Femur (tissue), 1 donor: ENCODE measurements around the gene ADAMTS2.
"Not testable (repeated sequence)": the region's sequence is repeated elsewhere in the genome, so short reads cannot be mapped to it uniquely, and the experiment has no call there.

Experiments used
- DNase-seq: peaks from one replicate; pipeline ENCODE4 v3.0.0-alpha.2; 2017

The ADAMTS2 gene

DNA sequence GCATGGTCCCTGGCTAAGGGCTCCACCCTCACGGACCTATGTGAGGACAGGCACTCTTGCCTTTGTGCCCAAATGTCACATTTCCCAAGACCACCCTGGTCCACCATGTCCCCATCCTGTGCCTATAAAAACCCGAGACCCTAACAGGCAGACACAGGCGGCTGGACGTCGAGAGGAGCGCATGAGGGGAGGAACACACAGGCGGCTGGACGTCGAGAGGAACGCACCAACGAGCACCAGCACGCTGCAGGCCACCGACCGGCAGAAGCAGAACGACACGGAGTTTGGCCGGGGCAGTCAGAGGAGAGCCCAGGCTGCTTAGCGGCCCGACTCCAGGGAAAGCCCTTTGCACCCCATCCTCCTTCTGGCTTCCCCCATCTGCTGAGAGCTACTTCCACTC is 119.9 kb downstream of the ADAMTS2 start:
- no peak for DNase-seq

GRCh38 chr5:179224741-179225140 is 120.5 kb downstream of the ADAMTS2 start:
- DNase-seq, result peak; percentile 5

DNA sequence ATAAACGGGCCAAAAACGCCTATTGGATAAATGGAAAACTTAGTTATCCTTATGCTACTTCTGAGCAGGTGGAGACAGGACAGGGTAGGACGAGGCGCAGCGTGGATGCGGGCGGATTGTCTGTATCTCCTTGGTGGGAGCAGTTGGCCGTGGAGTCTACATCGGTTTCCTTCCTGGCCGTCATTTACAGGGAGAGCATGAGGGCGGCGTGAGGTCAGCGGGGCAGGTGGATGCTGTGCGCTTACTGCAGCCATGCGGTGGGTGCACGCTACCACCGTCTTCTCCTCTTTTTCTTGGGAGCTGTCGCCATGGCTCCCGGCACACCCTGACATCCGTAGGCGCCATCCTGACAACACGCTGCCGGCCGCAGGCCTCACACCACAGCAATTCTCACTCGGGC is 121.3 kb downstream of the ADAMTS2 start:
- no peak for DNase-seq

- no peak for DNase-seq
Measured at GRCh38 chr5:179223528-179223927, 121.7 kb downstream of the ADAMTS2 start.

GRCh38 chr5:179222246-179223017 is 122.8 kb downstream of the ADAMTS2 start:
- DNase-seq, result no peak

GRCh38 chr5:179221877-179222220 is 123.4 kb downstream of the ADAMTS2 start:
- no peak for DNase-seq

DNA sequence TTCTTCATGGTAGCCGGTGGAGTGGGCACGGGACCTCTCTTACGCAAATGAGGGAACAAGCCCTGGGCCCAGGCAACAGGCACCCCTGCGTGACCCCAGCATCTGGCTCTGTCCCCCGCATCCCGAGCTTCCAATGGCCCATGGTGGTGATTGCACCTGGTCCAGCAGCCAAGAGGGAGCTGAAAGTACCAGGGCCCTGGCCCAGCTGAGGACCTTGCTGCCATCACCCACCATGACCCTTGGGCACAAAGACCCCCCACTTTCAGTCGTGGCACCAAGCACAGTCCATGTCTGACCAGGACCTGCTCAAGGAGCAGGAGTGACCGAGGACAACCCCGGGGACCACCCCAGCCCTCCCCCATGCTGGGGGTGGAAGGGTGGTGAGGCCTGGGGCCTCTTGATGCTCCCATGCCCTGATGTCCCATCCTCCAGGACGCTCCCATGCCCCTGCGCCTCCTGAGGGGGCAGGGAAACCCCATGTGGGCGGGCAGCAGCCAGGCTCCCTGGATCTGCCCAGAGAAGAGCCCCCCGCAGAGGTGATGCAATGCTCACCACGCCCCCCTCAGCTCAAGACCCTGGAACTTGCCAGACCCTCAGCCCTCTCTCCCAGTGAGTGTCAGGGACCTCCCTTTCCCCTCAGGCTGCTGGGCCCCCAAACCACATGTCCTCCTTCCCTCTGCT is 123.9 kb downstream of the ADAMTS2 start:
- DNase-seq, result no peak

GRCh38 chr5:179220716-179221115 is 124.5 kb downstream of the ADAMTS2 start:
- DNase-seq, result no peak

DNA sequence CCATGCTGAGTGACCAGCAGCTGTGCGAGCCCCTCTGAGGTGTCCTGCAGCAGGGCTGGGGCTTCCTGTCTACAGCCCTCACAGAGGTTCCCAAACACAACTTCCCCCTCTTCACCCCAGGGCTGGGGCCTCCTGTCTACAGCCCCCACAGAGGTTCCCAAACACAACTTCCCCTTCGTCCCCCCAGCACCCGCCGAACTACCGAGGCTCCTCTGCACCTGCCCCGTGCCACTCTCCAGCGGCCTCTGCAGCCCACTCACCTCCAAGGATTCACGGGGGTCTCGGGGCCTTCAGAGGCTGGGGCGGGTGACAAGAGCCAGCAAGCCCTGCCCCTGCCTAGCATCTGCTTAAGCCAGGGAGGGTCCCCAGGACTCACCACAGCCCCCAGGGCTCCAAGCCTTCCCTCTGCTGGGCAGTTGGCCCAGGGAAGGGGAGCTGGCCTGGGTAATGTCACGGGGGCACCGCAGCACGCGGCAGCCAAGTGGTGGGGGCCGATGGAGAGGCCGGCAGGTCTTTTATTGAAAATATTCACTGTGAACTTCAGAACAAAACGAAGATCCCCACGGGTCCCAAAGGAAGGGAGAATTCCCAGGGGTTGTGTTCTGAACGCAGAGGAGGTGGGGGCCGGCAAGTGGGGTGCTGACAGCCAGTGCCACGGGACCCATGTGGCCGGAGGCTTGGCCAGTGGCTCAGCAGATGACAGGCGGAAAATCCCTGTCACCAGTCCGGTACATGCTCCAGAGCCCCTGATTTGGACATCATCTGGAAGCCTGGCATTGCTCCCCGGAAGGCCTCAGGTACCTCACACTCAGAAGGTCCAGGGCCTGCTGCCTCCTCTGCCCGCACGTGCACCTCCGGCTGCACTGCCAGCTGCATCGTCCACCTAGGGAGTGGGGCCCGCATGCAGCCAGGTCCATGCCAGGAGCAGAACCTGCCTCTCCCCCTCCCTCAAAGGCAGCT is 125.3 kb downstream of the ADAMTS2 start:
- DNase-seq, result no peak

DNA sequence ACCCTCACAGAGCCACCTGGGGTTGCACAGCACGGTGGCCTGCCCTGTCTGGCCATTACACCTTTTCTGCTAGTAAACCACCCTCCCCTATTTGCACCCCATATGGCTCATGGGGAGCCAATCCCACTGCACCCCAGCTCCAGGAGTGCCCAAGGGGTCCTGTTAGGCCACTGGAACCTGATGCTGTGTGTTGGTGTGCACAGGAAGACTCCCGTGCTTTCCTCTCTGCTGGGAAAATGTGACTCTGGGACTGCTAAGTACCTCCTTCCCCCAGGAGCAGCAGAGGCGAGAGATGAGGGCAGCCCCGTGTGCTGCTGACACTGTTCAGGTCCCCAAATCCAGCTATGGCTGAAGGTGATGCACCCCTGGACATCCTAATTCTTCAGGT is 126.3 kb downstream of the ADAMTS2 start:
- no peak for DNase-seq

- DNase-seq, result no peak
Measured at GRCh38 chr5:179217956-179218942, 127.0 kb downstream of the ADAMTS2 start.

GRCh38 chr5:179217356-179217755 is 127.9 kb downstream of the ADAMTS2 start:
- no peak for DNase-seq

DNA sequence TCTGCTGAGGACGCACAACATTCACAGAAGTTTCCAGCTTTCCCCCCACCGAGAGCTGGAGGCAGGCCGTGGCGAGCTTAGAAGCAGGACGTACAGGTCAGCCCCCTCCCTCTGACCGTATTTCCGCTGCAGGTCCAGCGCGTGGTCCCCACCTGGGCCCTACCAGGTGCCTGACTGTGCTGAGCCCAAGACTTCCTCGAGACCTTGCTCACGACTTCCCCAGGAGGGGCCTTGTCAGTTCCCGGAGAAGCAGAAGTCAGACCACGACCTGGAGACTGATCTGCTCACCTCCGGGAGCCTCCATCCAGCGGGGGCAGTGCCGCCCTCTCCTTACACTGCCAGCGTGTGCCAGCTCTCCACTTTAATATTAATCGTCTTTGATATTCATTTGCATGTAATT is 128.9 kb downstream of the ADAMTS2 start:
- not testable (repeated sequence) for DNase-seq

DNA sequence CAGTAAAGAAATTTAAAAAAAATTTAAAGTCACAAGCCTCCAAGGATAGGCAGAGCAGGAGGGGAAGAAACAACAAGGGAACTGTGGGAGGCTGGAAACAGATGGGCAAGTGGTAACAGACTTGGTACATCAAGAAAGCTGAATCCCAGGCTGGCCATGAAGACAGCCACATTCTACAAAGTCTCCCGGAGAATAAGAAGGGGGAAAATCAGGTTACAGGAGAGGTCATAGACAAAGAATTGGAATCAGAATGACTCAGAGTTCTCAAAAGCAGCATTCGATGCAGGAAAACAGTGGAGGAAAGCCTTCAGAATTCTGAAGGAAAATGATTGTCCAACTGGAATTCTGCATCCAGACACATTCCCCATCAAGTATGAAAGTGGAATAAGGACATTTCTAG is 129.7 kb downstream of the ADAMTS2 start:
- DNase-seq, result no peak

GRCh38 chr5:179214678-179215077 is 130.6 kb downstream of the ADAMTS2 start:
- no peak for DNase-seq

GRCh38 chr5:179212870-179213269 is 132.4 kb downstream of the ADAMTS2 start:
- DNase-seq, result no peak

- no peak for DNase-seq
Measured at GRCh38 chr5:179211631-179212030, 133.6 kb downstream of the ADAMTS2 start.

GRCh38 chr5:179211068-179211467 is 134.2 kb downstream of the ADAMTS2 start:
- DNase-seq, result no peak

- DNase-seq, result no peak
Measured at GRCh38 chr5:179210478-179210877, 134.8 kb downstream of the ADAMTS2 start.

GRCh38 chr5:179209359-179210150 is 135.7 kb downstream of the ADAMTS2 start:
- no peak for DNase-seq

GRCh38 chr5:179208706-179209358 is 136.4 kb downstream of the ADAMTS2 start:
- no peak for DNase-seq
